ENCODE results near the gene PPAN.
A peak's percentile ranks its signal among the peaks of the same experiment; 100 is the strongest.

Gene PPAN

GRCh38 chr19:10092648-10093294 is 13.4 kb upstream of the PPAN start:
- in situ Hi-C loops (cut with MboI; ENCODE audit: low sequenced_read_pairs, unreplicated experiment) = no loop called here
- TF ChIP-seq CTCF (IDR thresholded peaks at IDR 0.05; ENCODE audit: borderline replicate concordance, control extremely low read depth, extremely low read depth, insufficient read depth, missing control alignments) = no peak
- no peak for DNase-seq (ENCODE audit: low spot score)

- no peak for TF ChIP-seq CTCF (IDR thresholded peaks at IDR 0.05; ENCODE audit: borderline replicate concordance, control extremely low read depth, extremely low read depth, insufficient read depth, missing control alignments)
- DNase-seq (ENCODE audit: low spot score) = no peak
- in situ Hi-C loops (cut with MboI; ENCODE audit: low sequenced_read_pairs, unreplicated experiment) = no loop called here
Observed at GRCh38 chr19:10093295-10094186, 12.6 kb upstream of the PPAN start.

- in situ Hi-C loops (cut with MboI; ENCODE audit: low sequenced_read_pairs, unreplicated experiment) = no loop called here
- TF ChIP-seq CTCF (IDR thresholded peaks at IDR 0.05; ENCODE audit: borderline replicate concordance, control extremely low read depth, extremely low read depth, insufficient read depth, missing control alignments) = no peak
- no peak for DNase-seq (ENCODE audit: low spot score)
Observed at GRCh38 chr19:10095622-10095947, 10.6 kb upstream of the PPAN start.

GRCh38 chr19:10095948-10096614 is 10.1 kb upstream of the PPAN start:
- in situ Hi-C loops (cut with MboI; ENCODE audit: low sequenced_read_pairs, unreplicated experiment) = no loop called here
- DNase-seq (ENCODE audit: low spot score) = peak; percentile 96
- TF ChIP-seq CTCF (IDR thresholded peaks at IDR 0.05; ENCODE audit: borderline replicate concordance, control extremely low read depth, extremely low read depth, insufficient read depth, missing control alignments) = no peak

- in situ Hi-C loops (cut with MboI; ENCODE audit: low sequenced_read_pairs, unreplicated experiment) = no loop called here
- DNase-seq (ENCODE audit: low spot score) = no peak
- TF ChIP-seq CTCF (IDR thresholded peaks at IDR 0.05; ENCODE audit: borderline replicate concordance, control extremely low read depth, extremely low read depth, insufficient read depth, missing control alignments) = no peak
Observed at GRCh38 chr19:10096615-10096963, 9.6 kb upstream of the PPAN start.

- in situ Hi-C loops (cut with MboI; ENCODE audit: low sequenced_read_pairs, unreplicated experiment) = no loop called here
- TF ChIP-seq CTCF (IDR thresholded peaks at IDR 0.05; ENCODE audit: borderline replicate concordance, control extremely low read depth, extremely low read depth, insufficient read depth, missing control alignments) = no peak
- DNase-seq (ENCODE audit: low spot score) = no peak
Observed at GRCh38 chr19:10100163-10100785, 5.9 kb upstream of the PPAN start.

All from GM13976 (cell line).